GM21723 (cell line): ENCODE data around the gene N4BP2.
"Not testable (repeated sequence)": the region's sequence is repeated elsewhere in the genome, so short reads cannot be mapped to it uniquely, and the experiment has no call there.

ENCODE experiments used
- ATAC-seq: cut with Tn5 transposase; IDR thresholded peaks from one replicate; pipeline ENCODE4 v1.9.1; 2021; ENCODE audit warnings: mild to moderate bottlenecking, moderate library complexity; ENCODE audit not compliant: unreplicated experiment

Gene N4BP2

DNA sequence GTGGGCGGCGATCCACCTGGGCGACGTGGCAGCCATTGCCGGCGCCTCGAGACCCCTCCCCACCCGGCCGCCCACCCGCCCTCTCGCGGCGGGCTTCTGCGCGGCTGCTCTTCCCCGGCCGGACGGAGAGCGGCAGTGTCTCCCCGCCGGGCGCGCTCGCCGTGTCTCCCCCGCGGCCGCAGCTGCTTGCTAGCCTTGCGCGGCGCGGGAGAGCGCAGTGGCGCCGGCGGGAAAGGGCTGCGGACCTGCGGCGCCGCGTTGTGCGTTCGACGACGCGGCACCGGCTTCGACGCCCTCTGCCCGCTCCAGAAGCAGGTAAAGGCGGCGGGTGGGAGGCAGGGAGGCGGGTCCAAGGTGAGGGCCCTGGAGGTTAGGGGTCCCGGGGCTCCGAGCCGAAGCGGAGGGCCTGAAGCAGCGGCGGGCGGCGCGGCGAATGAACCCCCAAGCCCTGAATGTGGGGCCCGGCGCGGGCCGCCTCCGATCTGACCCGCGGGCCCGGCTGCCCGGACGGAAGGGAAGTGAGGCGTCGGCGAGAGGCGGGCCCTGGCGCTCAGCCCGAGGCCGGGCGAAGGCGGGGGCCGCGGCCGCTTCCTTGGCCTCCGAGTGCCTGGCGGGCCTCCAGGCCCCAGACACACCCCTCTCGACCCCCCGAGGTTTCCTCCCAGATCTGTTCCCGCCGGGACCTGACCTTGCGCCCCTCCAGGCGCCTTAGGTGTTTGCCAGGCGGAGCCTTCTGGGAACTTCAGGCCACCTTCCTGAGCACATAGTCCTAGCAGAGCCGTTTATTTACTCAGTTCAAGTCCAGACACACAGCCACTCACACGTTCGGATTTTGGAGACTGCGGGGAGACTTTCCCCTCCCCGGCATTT lies at the start of gene N4BP2:
Gene N4BP2 (plus strand): TSS at position 135 of the 870 bp plus-strand sequence. CDS start 40,491 bp downstream, outside the sequence.
- ATAC-seq, result peak; percentile 54

DNA sequence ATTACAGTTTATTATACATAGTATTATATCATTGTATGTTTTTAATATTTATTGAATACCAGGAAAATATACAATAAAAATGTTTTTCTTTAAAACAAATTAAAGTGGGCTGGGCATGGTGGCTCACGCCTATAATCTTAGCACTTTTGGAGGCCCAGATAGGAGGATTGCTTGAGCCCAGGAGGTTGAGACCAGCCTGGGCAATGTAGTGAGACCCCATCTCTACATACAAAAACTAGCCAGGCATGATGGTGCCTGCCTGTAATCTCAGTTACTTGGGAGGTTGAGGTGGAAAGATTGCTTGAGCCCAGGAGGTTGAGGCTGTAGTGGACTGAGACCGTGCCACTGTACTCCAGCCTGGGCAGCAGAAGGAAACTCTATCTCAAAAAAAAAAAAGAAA lies 40.6 kb upstream of the N4BP2 start:
- no peak for ATAC-seq

DNA sequence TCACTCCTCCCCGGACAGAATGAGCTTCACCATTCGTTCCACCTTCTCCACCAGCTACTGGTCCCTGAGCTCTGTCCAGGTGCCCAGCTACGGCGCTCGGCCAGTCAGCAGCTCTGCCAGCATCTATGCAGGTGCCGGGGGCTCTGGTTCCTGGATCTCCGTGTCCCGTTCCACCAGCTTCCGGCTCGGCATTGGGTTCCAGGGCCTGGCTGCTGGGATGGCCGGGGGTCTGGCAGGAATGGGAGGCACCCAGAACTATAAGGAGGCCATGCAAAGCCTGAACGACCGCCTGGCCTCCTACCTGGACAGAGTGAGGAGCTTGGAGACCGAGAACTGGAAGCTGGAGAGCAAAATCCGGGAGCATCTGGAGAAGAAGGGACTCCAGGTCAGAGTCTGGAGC lies 36.4 kb upstream of the N4BP2 start:
- no peak for ATAC-seq

DNA sequence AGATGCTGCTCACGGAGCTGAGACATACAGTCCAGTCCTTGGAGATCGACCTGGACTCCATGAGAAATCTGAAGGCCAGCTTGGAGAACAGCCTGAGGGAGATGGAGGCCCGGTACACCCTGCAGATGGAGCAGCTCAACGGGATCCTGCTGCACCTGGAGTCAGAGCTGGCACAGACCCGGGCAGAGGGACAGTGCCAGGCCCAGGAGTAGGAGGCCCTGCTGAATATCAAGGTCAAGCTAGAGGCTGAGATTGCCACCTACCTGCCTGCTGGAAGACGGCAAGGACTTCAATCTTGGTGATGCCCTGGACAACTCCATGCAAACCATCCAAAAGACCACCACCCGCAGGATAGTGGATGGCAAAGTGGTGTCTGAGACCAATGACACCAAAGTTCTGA lies 35.5 kb upstream of the N4BP2 start:
- ATAC-seq, result not testable (repeated sequence)

DNA sequence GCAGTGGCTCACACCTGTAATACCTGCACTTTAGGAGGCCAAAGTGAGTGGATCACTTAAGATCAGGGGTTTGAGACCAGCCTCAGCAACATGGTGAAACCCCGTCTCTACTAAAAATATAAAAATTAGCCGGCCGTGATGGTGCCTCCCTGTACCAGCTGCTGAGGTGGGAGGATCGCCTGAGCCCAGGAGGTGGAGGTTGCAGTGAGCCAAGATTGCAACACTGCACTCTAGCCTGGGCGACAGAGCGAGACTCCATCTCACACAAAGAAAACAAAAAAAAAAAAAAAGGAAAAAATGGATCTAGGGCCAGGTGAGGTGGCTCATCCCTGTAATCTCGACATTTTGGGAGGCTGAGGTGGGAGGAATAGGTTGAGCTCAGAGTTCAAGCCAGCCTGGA lies 32.6 kb upstream of the N4BP2 start:
- not testable (repeated sequence) for ATAC-seq

DNA sequence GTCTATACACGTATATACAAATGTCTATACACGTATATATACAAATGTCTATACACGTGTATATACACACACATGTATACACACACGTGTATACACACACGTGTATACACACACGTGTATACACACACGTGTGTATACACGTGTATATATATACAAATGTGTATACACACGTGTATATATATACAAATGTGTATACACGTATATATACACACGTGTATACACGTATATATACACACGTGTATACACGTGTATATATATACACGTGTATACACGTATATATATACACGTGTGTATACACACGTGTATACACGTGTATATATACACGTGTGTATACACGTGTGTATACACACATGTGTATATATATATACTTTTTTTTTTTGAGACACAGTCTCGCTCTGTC lies 23.9 kb upstream of the N4BP2 start:
- ATAC-seq, result no peak

DNA sequence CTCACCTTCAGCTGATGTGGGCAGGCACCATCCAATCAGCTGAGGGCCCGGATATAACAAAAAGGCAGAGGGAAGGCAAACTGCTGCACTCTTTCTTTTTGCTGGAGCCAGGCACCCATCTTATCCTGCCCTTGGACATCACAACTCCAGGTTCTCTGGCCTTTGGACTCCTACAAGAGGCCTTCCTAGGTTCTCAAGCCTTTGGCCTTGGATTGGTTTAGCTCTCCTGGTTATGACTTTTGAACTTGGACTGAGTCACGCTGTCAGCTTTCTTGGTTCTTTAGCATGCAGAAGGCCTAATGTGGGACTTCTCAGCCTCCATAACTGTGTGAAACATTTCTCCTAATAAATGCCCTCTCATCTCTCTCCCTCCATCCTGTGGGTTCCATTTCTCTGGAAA lies 23.0 kb upstream of the N4BP2 start:
- no peak for ATAC-seq

DNA sequence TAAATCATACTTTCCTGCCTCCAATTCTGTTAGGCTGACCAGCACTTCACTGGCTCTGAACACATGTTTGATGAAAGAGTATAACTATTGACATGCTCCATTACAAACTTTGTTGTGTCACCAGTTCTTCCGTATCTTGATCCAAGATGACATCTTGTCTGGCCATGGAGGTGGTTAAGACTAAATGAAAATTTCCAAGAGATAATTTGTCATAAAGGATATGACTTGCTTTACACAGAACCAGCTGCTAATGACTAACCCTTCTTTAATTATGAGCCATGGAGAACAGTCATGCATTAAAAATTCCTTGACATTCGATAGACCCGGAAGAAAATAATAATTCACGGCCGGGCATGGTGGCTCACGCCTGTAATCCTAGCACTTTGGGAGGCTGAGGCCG lies 17.7 kb upstream of the N4BP2 start:
- ATAC-seq, result no peak

DNA sequence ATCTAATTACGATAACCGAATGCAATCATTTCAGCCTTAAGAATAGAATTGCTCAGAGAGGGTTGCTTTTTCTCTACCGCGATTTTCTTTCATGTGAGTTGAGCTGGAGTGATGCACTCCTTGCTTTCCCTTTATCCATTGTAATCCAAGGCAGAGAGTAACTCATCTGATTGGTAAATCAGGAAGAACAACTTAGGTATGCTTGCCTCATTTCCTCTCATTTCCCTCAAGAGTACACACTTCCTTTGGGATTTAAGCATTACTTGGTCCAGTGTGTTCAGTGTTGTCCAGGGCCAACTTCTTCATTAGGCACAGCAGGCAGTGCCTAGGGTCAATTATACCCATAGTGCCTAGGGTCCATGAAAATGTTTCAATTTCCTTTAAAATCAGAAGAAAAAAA lies 15.7 kb upstream of the N4BP2 start:
- ATAC-seq, result no peak

DNA sequence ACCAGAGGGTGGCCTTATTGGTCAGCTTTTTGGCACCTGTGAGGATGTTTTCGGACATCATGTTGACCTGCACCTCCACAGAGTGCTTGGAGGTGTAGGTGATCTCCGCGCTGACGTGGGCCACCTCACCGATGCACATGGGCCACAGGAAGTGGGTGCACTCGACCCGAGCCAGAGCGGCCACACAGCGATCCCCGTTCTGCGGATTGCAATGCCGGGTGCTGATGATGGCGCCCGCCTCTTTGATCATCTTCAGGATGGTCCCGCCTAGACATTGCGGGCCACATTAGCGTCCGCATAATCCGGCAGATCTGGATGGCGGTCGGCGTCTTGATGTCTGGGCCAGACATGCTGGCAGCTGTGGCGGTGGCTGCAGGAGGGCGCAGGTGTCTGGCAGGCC lies 12.9 kb upstream of the N4BP2 start:
- ATAC-seq, result no peak

DNA sequence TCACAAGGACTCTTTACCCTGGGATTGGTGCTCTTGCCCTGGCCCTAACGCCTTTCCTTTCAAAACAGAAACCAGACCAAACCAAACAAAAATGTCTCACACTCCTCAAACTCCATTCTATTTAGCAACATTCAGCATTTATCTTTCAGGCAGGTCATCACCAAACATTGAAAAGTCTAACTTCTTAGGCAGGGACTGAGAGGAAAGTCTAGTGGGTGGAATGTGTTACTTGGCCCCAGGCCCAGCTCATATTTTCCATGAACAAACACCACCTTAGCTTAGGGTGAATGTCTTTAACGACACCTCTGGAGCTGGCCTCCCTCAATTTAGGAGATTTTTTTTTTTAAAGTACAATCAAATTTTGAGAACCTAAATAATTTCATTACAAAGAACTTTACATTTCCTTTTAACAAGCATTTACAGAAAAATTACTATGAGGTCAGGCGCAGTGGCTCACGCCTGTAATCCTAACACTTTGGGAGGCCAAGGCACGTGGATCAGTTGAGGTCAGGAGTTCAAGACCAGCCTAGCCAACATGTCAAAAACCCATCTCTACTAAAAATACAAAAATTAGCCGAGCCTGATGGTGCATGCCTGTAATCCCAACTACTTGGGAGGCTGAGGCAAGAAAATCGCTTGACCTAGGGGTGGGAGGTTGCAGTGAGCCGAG lies 10.2 kb upstream of the N4BP2 start:
- no peak for ATAC-seq

DNA sequence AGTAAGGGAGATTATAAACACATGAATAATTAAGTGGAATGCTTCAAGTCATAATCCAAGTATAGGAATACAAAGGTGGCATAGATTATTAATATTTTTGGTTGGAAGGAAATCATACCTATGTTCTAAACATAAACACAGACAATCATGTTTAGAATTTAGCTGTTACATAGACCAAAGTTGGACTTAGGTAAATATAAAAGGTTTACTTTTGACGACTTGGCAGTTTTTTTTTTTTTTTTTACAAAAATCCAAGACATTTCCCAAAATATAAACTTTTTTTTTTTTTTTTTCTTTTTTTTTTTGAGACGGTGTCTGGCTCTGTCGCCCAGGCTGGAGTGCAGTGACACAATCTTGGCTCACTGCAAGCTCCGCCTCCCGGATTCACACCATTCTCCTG lies 3.5 kb upstream of the N4BP2 start:
- ATAC-seq, result no peak

DNA sequence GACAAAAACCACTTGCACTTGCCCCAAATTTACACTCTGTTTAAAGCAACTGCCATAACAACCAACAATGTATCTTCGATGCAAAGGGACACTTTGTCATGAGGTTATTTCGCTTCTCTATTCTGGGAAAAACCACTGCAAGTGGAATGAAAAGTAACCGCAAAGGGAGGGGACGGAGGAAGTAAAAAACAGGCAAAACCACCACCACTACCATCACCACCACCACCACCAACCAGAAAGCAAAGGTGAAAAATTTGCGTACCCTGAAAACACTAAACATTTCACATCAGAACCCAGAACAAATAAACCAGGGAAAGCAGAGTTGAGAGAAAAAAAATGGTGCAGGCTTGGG lies 1.2 kb upstream of the N4BP2 start:
- no peak for ATAC-seq

DNA sequence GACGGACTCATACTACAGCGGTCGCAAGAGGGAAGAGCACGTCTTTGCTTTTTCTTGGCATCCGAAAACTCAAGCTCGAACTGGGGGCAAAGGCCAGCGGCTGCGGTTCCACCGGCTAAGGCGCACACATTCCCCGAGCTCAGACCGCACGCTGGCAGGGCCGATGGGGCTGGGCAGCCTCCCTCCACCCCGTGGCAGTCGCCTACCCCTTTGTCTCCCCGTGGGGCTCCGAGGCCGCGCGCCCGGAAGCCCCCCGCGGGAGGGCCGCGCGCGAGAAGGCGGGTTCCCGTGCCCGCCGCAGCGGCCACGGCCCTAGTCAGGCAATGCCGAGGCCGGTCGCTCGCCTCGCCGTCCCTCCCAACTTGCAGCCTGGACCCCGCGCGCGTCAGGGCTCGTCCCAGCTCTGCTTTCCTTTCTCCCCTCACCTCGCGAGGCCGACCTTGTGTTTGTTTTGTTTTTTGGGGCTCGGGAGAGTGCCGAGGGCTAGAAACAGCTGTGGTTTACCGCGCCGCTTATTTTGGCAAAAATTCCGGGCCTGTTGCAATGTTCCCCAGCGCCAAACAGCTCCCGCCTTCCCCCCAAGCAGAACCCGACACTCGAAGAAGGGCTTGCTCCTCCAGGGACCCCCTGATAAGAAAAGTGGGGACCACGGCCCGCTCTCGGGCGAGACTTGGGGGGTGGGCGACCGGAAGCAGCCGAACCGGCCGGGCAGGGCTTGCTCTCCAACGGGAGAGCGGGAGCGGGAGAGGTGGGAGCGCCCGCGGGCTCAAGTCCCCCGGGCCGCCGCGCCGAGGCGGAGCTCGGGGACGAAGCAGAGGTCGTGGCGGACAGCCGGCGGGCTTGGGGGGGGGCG lies 561 bp upstream of the N4BP2 start:
- peak; percentile 12 for ATAC-seq

DNA sequence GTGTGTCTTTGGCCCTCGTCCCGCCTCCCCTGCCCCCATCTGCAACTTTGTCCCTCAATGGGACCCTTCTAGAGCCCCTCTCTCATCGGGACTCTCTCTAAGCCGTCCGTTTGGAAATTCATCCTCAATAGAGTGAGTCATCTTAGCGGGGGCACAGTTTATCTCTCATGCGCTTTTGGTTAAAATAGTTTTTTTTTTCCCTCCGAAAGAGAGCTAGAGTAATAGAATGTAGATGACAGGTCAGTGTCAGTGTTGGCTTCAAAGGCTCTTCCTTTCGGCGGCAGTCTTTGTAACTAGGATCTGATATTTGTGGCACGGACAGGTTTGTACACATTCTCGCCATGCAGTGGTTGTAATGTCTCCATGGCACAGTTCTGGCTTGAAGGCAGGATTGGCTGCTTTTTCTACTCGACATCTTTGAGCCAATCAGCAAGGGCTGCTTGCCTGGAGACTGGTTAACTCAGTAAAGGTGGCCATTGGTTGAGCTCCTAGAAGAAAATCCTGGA lies 989 bp downstream of the N4BP2 start:
- ATAC-seq, result peak; percentile 72

DNA sequence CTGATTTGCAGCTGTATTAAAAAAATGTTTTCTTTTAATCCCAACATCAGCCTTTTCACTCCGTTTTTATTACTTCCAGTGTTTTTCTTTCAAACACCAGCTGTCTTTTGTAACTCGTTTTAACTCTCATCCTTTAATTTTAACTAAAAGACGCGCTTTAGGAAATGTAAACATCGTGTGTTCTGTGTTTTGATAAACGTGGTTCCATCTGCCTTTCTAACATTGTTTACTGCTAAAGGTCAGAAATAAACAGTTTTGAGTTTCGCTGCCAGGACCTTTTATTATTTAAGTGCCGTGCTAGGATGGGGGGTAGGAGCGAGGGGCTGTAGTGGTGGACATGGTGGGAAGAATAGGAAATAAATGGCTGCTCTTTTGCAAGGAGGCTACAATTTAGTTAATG lies 1.5 kb downstream of the N4BP2 start:
- no peak for ATAC-seq

DNA sequence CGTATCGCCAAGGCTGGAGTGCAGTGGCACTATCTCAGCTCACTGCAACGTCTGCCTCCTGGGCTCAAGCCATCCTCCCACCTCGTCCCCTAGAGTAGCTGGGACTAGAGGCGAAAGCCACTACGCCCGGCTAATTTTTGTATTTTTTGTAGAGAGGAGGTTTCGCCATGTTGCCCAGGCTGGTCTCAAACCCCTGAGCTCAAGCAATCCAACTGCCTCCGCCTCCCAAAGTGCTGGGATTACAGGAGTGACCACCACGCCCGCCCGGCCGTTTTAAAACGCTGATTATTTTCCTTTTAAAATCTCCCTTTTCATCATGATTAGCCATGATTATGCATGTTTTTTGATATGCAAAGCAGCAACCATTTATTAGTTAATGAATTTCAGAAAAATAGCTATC lies 2.2 kb downstream of the N4BP2 start:
- ATAC-seq, result no peak

DNA sequence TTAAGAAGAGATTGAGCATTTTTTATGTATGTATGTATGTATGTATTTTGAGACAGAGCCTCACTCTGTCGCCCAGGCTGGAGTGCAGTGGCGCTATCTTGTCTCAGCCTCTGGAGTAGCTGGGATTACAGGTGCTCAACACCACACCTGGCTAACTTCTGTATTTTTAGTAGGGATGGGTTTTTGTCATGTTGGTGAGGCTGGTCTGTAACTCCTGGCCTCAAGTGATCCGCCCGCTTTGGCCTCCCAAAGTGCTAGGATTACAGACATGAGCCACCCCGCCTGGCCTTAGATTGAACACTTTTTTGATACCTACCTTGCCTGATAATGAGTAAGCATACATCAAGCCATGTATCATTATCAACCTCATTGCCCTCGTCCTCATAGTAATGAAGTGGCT lies 2.7 kb downstream of the N4BP2 start:
- ATAC-seq, result no peak

DNA sequence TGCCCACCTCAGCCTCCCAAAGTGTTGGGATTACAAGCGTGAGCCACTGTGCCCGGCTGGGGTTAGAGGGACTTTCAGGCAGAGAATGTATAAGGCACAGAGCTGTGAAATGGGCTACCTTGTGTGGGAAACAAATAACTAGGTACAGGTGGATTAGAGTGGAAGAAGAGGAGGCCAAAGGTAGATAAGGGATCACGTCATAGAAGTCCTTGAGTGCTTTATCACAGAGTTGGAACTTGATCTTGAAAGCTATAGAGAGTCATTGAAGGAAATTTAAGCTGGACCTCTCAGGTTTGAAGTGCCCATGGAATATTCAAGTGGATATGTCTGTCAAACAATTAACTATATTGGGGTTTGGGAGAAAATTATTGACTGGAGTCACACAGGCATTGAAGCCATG lies 8.4 kb downstream of the N4BP2 start:
- no peak for ATAC-seq

DNA sequence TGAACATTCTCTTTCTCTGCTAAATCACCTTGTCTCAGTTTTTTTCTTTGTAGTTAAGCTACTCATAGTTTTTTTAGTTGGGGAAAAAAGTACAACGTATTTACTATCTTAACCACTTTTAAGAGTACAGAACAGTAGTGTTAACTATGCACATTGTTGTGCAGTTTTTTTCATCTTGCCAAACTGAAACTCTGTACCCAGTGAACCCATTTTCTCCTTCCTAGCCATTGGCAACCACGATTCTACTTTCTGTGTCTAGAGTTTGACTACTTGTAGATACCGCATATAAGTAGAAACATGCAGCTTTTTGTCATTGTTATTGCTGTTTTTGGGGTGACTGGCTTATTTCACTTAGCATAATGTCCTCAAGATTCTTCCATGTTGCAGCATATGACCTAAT lies 10.0 kb downstream of the N4BP2 start:
- ATAC-seq, result no peak

DNA sequence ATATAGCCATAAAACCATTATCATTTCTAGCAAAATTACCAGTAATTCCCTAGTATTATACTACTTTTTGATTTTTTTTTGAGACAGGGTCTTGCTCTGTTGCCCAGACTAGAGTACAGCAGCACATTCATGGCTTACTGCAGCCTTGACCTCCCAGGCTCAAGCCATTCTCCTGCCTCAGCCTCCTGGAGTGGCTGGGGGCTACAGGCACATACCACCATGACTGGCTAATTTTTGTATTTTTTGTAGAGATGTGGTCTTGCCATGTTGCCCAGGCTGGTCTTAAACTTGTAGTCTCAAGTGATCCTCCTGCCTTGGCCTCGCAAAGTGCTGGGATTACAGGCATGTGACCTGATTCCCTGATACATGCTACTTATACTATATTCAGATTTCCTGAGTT lies 13.7 kb downstream of the N4BP2 start:
- no peak for ATAC-seq
